SHP77 treated with DMSO at 0.1 percent for 48 hours (cell line): ENCODE data around the gene OPCML.

Experiments used
- DNase-seq: peaks from one replicate; lab custom pipeline; 2025; lab: John Stamatoyannopoulos, UW

The OPCML gene

GRCh38 chr11:133409799-133410198, 122.5 kb downstream of the OPCML start:
- DNase-seq, result no peak

GRCh38 chr11:133408936-133409335, 123.4 kb downstream of the OPCML start:
- no peak for DNase-seq

GRCh38 chr11:133408402-133408801, 123.9 kb downstream of the OPCML start:
- no peak for DNase-seq

GRCh38 chr11:133406489-133406888, 125.8 kb downstream of the OPCML start:
- no peak for DNase-seq

- DNase-seq, result no peak
Observed at GRCh38 chr11:133403900-133404299, 128.4 kb downstream of the OPCML start.

- DNase-seq, result no peak
Observed at GRCh38 chr11:133402551-133402950, 129.8 kb downstream of the OPCML start.

- no peak for DNase-seq
Observed at GRCh38 chr11:133399855-133400625, 132.3 kb downstream of the OPCML start.

GRCh38 chr11:133399294-133399693, 133.0 kb downstream of the OPCML start:
- DNase-seq, result no peak

- no peak for DNase-seq
Observed at GRCh38 chr11:133390803-133391202, 141.5 kb downstream of the OPCML start.

GRCh38 chr11:133388975-133389568, 143.2 kb downstream of the OPCML start:
- no peak for DNase-seq

GRCh38 chr11:133388260-133388659, 144.0 kb downstream of the OPCML start:
- DNase-seq, result no peak

- DNase-seq, result no peak
Observed at GRCh38 chr11:133386852-133387251, 145.4 kb downstream of the OPCML start.

- no peak for DNase-seq
Observed at GRCh38 chr11:133386262-133386661, 146.0 kb downstream of the OPCML start.

GRCh38 chr11:133385781-133386180, 146.5 kb downstream of the OPCML start:
- no peak for DNase-seq

GRCh38 chr11:133384731-133385130, 147.6 kb downstream of the OPCML start:
- no peak for DNase-seq

GRCh38 chr11:133383689-133384088, 148.6 kb downstream of the OPCML start:
- DNase-seq, result no peak

- DNase-seq, result no peak
Observed at GRCh38 chr11:133383201-133383600, 149.1 kb downstream of the OPCML start.

GRCh38 chr11:133382131-133382812, 150.0 kb downstream of the OPCML start:
- DNase-seq, result no peak

- no peak for DNase-seq
Observed at GRCh38 chr11:133381761-133382130, 150.6 kb downstream of the OPCML start.

- no peak for DNase-seq
Observed at GRCh38 chr11:133366147-133366546, 166.2 kb downstream of the OPCML start.

- no peak for DNase-seq
Observed at GRCh38 chr11:133362916-133363315, 169.4 kb downstream of the OPCML start.

GRCh38 chr11:133362156-133362555, 170.1 kb downstream of the OPCML start:
- DNase-seq, result no peak

- DNase-seq, result no peak
Observed at GRCh38 chr11:133361689-133361994, 170.7 kb downstream of the OPCML start.
